IMR-90 (cell line): Measurements from ENCODE around the gene CABP2. TPM values are rescaled to one million over a fixed set of nuclear protein-coding genes. Genes with fewer than 3 reads are reported as not detected.

Experiments
- ATAC-seq: fragments of 200-7000 bp; cut with Tn5 transposase; 2 replicates; pipeline ENCODE4 v1.9.1; 2020; ENCODE audit warnings: low read depth, mild to moderate bottlenecking, moderate library complexity
- BruUV-seq: library from RNA; stranded (reverse); fragments of 400-500 nt; replicated peaks from 2 replicates; lab custom pipeline; 2021; lab: Mats Ljungman, UMichigan
- CTCF ChIA-PET: fragments of 300-600 bp; formaldehyde crosslinking; extraction: SDS; loops from one replicate; lab custom pipeline; 2021; ENCODE audit warnings: antibody characterized with exemption; lab: Yijun Ruan, JAX
- POLR2A ChIA-PET: fragments of 300-600 bp; sonication (Branson Sonifier 250); formaldehyde crosslinking; loops from one replicate; lab custom pipeline; 2022; ENCODE audit warnings: antibody characterized with exemption; ENCODE audit not compliant: unreplicated experiment; lab: Charles Lee
- DNase-seq: peaks from one replicate; pipeline ENCODE4 v3.0.0; 2013
- H2AFZ ChIP-seq: replicated peaks from 2 replicates; pipeline ENCODE3; 2013; ENCODE audit warnings: low read length, mild to moderate bottlenecking; ENCODE audit not compliant: poor library complexity
- H2AK5ac ChIP-seq: 2 replicates; pipeline ENCODE4 v1.6.1; 2013; ENCODE audit warnings: low read depth, low read length, inconsistent platforms
- H2AK9ac ChIP-seq: replicated peaks from 2 replicates; pipeline ENCODE3; 2013; ENCODE audit warnings: mild to moderate bottlenecking, low read depth, low read length, moderate library complexity; ENCODE audit not compliant: poor library complexity
- H2BK120ac ChIP-seq: 2 replicates; pipeline ENCODE4 v1.6.1; 2013; ENCODE audit warnings: low read depth, low read length, inconsistent platforms
- H2BK15ac ChIP-seq: 3 replicates; pipeline ENCODE4 v1.6.1; 2013; ENCODE audit warnings: low read depth, low read length, inconsistent platforms
- H2BK20ac ChIP-seq: 2 replicates; pipeline ENCODE4 v1.6.1; 2013; ENCODE audit warnings: low read depth, mild to moderate bottlenecking, inconsistent platforms, low read length, moderate library complexity
- H2BK5ac ChIP-seq: 2 replicates; pipeline ENCODE4 v1.6.1; 2013; ENCODE audit warnings: mild to moderate bottlenecking, low read depth, low read length, inconsistent platforms; ENCODE audit not compliant: poor library complexity, severe bottlenecking
- H3K14ac ChIP-seq: replicated peaks from 2 replicates; pipeline ENCODE4 v1.6.1; 2013; ENCODE audit warnings: low read depth, low read length, inconsistent platforms
- H3K18ac ChIP-seq: 2 replicates; pipeline ENCODE4 v1.6.1; 2013; ENCODE audit warnings: low read depth, low read length, control low read depth
- H3K23ac ChIP-seq: 2 replicates; pipeline ENCODE4 v1.6.1; 2013; ENCODE audit warnings: low read depth, low read length, inconsistent platforms
- H3K27ac ChIP-seq: 2 replicates; pipeline ENCODE4 v1.5.1; 2013; ENCODE audit warnings: mild to moderate bottlenecking, control low read depth, low read length; ENCODE audit not compliant: insufficient read depth
- H3K27me3 ChIP-seq: 2 replicates; pipeline ENCODE4 v1.6.1; 2013; ENCODE audit warnings: low read length; ENCODE audit not compliant: control insufficient read depth, insufficient read depth
- H3K36me3 ChIP-seq: 2 replicates; pipeline ENCODE4 v1.6.1; 2013; ENCODE audit warnings: low read length, mixed read lengths; ENCODE audit not compliant: control insufficient read depth, insufficient read depth
- H3K4ac ChIP-seq: 2 replicates; pipeline ENCODE4 v1.6.1; 2013; ENCODE audit warnings: low read depth, low read length, inconsistent platforms
- H3K4me1 ChIP-seq: 2 replicates; pipeline ENCODE4 v1.6.1; 2013; ENCODE audit warnings: low read length, mixed read lengths; ENCODE audit not compliant: control insufficient read depth, insufficient read depth
- H3K4me2 ChIP-seq: 2 replicates; pipeline ENCODE4 v1.6.1; 2013; ENCODE audit warnings: low read depth, mild to moderate bottlenecking, control low read depth, low read length, moderate library complexity
- H3K4me3 ChIP-seq: 2 replicates; pipeline ENCODE4 v1.5.1; 2013; ENCODE audit warnings: low read depth, mild to moderate bottlenecking, control low read depth, low read length, moderate library complexity; ENCODE audit not compliant: insufficient read depth
- H3K56ac ChIP-seq: 2 replicates; pipeline ENCODE4 v1.6.1; 2013; ENCODE audit warnings: low read length, inconsistent platforms; ENCODE audit not compliant: insufficient read depth; ENCODE audit errors: extremely low read depth
- H3K79me1 ChIP-seq, 2 experiments: 2 replicates each; pipeline ENCODE4 v1.6.1; 2013; ENCODE audit warnings: low read length in 2 of 2, inconsistent platforms in 1 of 2, low read depth in 1 of 2
- H3K9ac ChIP-seq: 2 replicates; pipeline ENCODE4 v1.6.1; 2013; ENCODE audit warnings: low read depth, low read length, control low read depth
- H3K9me1 ChIP-seq: 2 replicates; pipeline ENCODE4 v1.6.1; 2013; ENCODE audit warnings: low read length, inconsistent platforms; ENCODE audit not compliant: insufficient read depth
- H3K9me3 ChIP-seq: 2 replicates; pipeline ENCODE4 v1.6.1; 2013; ENCODE audit warnings: low read length; ENCODE audit not compliant: control insufficient read depth, insufficient read depth
- H4K20me1 ChIP-seq: 2 replicates; pipeline ENCODE4 v1.6.1; 2013; ENCODE audit warnings: low read length, inconsistent platforms; ENCODE audit not compliant: insufficient read depth
- H4K5ac ChIP-seq: 2 replicates; pipeline ENCODE4 v1.6.1; 2013; ENCODE audit warnings: mild to moderate bottlenecking, low read depth, low read length, control low read depth
- H4K8ac ChIP-seq, 2 experiments: 2 replicates each; pipeline ENCODE4 v1.6.1; 2013; ENCODE audit warnings: low read depth in 2 of 2, low read length in 2 of 2, control low read depth in 1 of 2, inconsistent platforms in 1 of 2
- H4K91ac ChIP-seq: 2 replicates; pipeline ENCODE4 v1.6.1; 2013; ENCODE audit warnings: low read depth, low read length, inconsistent platforms; ENCODE audit not compliant: insufficient read depth
- CEBPB ChIP-seq: IDR thresholded peaks from 2 replicates; pipeline ENCODE4 v1.6.1; 2012; ENCODE audit warnings: low read depth, low read length, improper control_type of control experiment
- CHD1 ChIP-seq: IDR thresholded peaks from 2 replicates; pipeline ENCODE4 v1.6.1; 2012; ENCODE audit warnings: low read depth, low read length, improper control_type of control experiment
- CTCF ChIP-seq: conservative IDR thresholded peaks from 2 replicates; pipeline ENCODE4 v1.5.1; 2012; ENCODE audit warnings: mild to moderate bottlenecking, low read depth, low read length, improper control_type of control experiment
- MAFK ChIP-seq: IDR thresholded peaks from 2 replicates; pipeline ENCODE4 v1.6.1; 2012; ENCODE audit warnings: low read depth, low read length, improper control_type of control experiment
- MAZ ChIP-seq: IDR thresholded peaks from 2 replicates; pipeline ENCODE4 v1.6.1; 2012; ENCODE audit warnings: low read depth, mild to moderate bottlenecking, low read length, improper control_type of control experiment, moderate library complexity, borderline replicate concordance
- MXI1 ChIP-seq: IDR thresholded peaks from 2 replicates; pipeline ENCODE4 v1.6.1; 2012; ENCODE audit warnings: low read depth, mild to moderate bottlenecking, low read length, moderate library complexity, borderline replicate concordance
- NFE2L2 ChIP-seq: fragments of 150-350 bp; IDR thresholded peaks from 2 replicates; pipeline ENCODE4 v1.6.1; 2016; ENCODE audit warnings: low read depth, mild to moderate bottlenecking, low read length
- RAD21 ChIP-seq: IDR thresholded peaks from 2 replicates; pipeline ENCODE4 v1.6.1; 2012; ENCODE audit warnings: low read length, improper control_type of control experiment
- RCOR1 ChIP-seq: IDR thresholded peaks from 2 replicates; pipeline ENCODE4 v1.6.1; 2012; ENCODE audit warnings: mild to moderate bottlenecking, low read length, improper control_type of control experiment; ENCODE audit not compliant: insufficient replicate concordance
- USF2 ChIP-seq: fragments of 150-350 bp; IDR thresholded peaks from 2 replicates; pipeline ENCODE4 v1.6.1; 2017; ENCODE audit warnings: mild to moderate bottlenecking, antibody characterized with exemption, low read length, low read depth
- WGBS, 2 experiments: methylation state at CpG; one replicate each; pipeline versions ENCODE4 v1.1.5 to v1.1.7; 2013; ENCODE audit warnings: missing lambda C conversion rate in 2 of 2; ENCODE audit not compliant: insufficient read length in 1 of 2; ENCODE audit errors: extremely low coverage in 2 of 2; 5-methylcytosine and 5-hydroxymethylcytosine counted together
- dilution Hi-C: fragments of 300-500 bp; cut with HindIII; formaldehyde crosslinking; loops from one replicate; pipeline ENCODE4 v1.14.3; 2018; ENCODE audit warnings: low sequenced_read_pairs; ENCODE audit not compliant: unreplicated experiment
- in situ Hi-C: fragments of 300-500 bp; cut with MboI; formaldehyde crosslinking; loops from 3 replicates; pipeline ENCODE4 v1.14.3; 2019; ENCODE audit warnings: low sequenced_read_pairs, inconsistent platforms, mixed read lengths
- intact Hi-C: fragments of 100-400 bp; cut with micrococcal nuclease; formaldehyde crosslinking; loops from 2 replicates; pipeline ENCODE4 v1.10.0; 2022
- polyA plus RNA-seq, 3 experiments: library from polyadenylated mRNA; depleted of rRNA; stranded (reverse); fragments of >200 nt; gene quantifications; 2 replicates each; pipeline ENCODE4 v1.2.3, GENCODE V29; 2012; ENCODE audit warnings: low replicate concordance in 1 of 3
- total RNA-seq: library from RNA; depleted of rRNA; stranded (reverse); fragments of >200 nt; gene quantifications from 2 replicates; pipeline ENCODE4 v1.2.3, GENCODE V29; 2012
- TF ChIP-seq, protein P1 (sequence below): fragments of 150-350 bp; IDR thresholded peaks from 2 replicates; pipeline ENCODE4 v1.6.1; 2016; ENCODE audit warnings: low read depth, mild to moderate bottlenecking, low read length, moderate library complexity, borderline replicate concordance

Gene CABP2
- total and polyA plus RNA-seq, 2 of the 4 experiments (the other 2 are of a cell fraction) = not detected

- CTCF ChIA-PET = no interaction called here
- no peak overlapping the region for H4K5ac ChIP-seq
Measured at GRCh38 chr11:67522338-67522737, 908 bp downstream of the CABP2 start.

More at GRCh38 chr11:67522338-67522737, 908 bp downstream of the CABP2 start:
- Histone ChIP-seq H2AK9ac (peak overlapping the region; percentile 33), H3K56ac (no peak overlapping the region), H3K4me2 (no peak overlapping the region), H2BK120ac (no peak overlapping the region), H3K4ac (no peak overlapping the region), H3K27ac (no peak overlapping the region), H2AK5ac (no peak overlapping the region), H2BK5ac (no peak overlapping the region), H4K91ac (no peak overlapping the region), H3K18ac (no peak overlapping the region), H2BK15ac (no peak overlapping the region), H3K4me3 (no peak overlapping the region), H4K8ac (no peak overlapping the region), H2BK20ac (no peak overlapping the region), H2AFZ (no peak overlapping the region), H3K27me3 (peaks cover 26% of the 10 kb centered on the region), H3K9ac (no peak overlapping the region), H4K20me1 (no peaks in the 10 kb centered on the region), H3K4me1 (no peaks in the 10 kb centered on the region), H3K36me3 (no peaks in the 10 kb centered on the region), H3K9me1 (no peaks in the 10 kb centered on the region), H3K79me1 (no peaks in the 10 kb centered on the region), H3K14ac (no peak overlapping the region), H3K23ac (no peak overlapping the region), H3K9me3 (no peaks in the 10 kb centered on the region)
- BruUV-seq = no TSS peak
- intact Hi-C loops = no loop called here
- WGBS, 2 experiments = 91% methylated on average over 10 of the region's 15 CpGs; no CpG with 5 or more reads in 1 of the 2 experiments
- TF ChIP-seq, protein P1, sequence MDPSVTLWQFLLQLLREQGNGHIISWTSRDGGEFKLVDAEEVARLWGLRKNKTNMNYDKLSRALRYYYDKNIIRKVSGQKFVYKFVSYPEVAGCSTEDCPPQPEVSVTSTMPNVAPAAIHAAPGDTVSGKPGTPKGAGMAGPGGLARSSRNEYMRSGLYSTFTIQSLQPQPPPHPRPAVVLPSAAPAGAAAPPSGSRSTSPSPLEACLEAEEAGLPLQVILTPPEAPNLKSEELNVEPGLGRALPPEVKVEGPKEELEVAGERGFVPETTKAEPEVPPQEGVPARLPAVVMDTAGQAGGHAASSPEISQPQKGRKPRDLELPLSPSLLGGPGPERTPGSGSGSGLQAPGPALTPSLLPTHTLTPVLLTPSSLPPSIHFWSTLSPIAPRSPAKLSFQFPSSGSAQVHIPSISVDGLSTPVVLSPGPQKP = no peak
- TF ChIP-seq NFE2L2 (no peak), MAFK (no peak), RCOR1 (no peak), RAD21 (no peak), CTCF (no peak), USF2 (no peak), MXI1 (no peak), CHD1 (no peak), CEBPB (no peak), MAZ (no peak)
- ATAC-seq = no peak
- DNase-seq = no peak
- dilution Hi-C loops = no loop called here
- POLR2A ChIA-PET = no interaction called here
- in situ Hi-C loops = no loop called here
